Panc1 (cell line): ENCODE data around the gene RABL6. TPM values are rescaled to one million over a fixed set of nuclear protein-coding genes. Genes with fewer than 3 reads are reported as not detected.

ENCODE experiments used
- ATAC-seq: fragments of 200-7000 bp; cut with Tn5 transposase; 2 replicates; pipeline ENCODE4 v1.9.1; 2020; ENCODE audit warnings: mild to moderate bottlenecking, moderate library complexity
- BruUV-seq: library from RNA; stranded (reverse); fragments of 400-500 nt; replicated peaks from 2 replicates; lab custom pipeline; 2021; lab: Mats Ljungman, UMichigan
- CTCF ChIA-PET: fragments of 300-600 bp; sonication (Branson Sonifier 250); formaldehyde crosslinking; loops from one replicate; lab custom pipeline; 2022; ENCODE audit warnings: antibody characterized with exemption; lab: Charles Lee
- POLR2A ChIA-PET: fragments of 300-600 bp; sonication (Branson Sonifier 250); formaldehyde crosslinking; loops from one replicate; lab custom pipeline; 2022; ENCODE audit warnings: antibody characterized with exemption; lab: Charles Lee
- DNase-seq: peaks from one replicate; pipeline ENCODE4 v3.0.0-alpha.2; 2010; ENCODE audit warnings: low read depth, low spot score
- H3K27ac ChIP-seq: 2 replicates; pipeline ENCODE4 v1.5.1; 2011; ENCODE audit warnings: mild to moderate bottlenecking, low read length, inconsistent platforms
- H3K27me3 ChIP-seq: fragments of 200-500 bp; sonication (Bioruptor generic); 2 replicates; pipeline ENCODE4 v1.6.0; 2014; ENCODE audit warnings: low read length, inconsistent platforms; ENCODE audit not compliant: control insufficient read depth, insufficient read depth
- H3K36me3 ChIP-seq: fragments of 200-500 bp; sonication (Bioruptor generic); 2 replicates; pipeline ENCODE4 v1.5.1; 2014; ENCODE audit warnings: inconsistent platforms, mild to moderate bottlenecking, low read length, moderate library complexity; ENCODE audit not compliant: control insufficient read depth, insufficient read depth
- H3K4me1 ChIP-seq: 2 replicates; pipeline ENCODE4 v1.5.1; 2011; ENCODE audit warnings: inconsistent platforms, mild to moderate bottlenecking, low read length, moderate library complexity; ENCODE audit not compliant: control insufficient read depth, insufficient read depth
- H3K4me3 ChIP-seq, 2 experiments: 2 replicates each; pipeline ENCODE4 v1.5.1; 2011 to 2012; ENCODE audit warnings: low read depth in 2 of 2, low read length in 2 of 2, mild to moderate bottlenecking in 2 of 2, inconsistent platforms in 1 of 2, moderate library complexity in 1 of 2
- H3K9me3 ChIP-seq: fragments of 200-500 bp; sonication (Bioruptor generic); 2 replicates; pipeline ENCODE4 v1.5.1; 2014; ENCODE audit warnings: low read depth, mild to moderate bottlenecking, inconsistent platforms, low read length, moderate library complexity; ENCODE audit not compliant: control insufficient read depth, insufficient read depth
- CTCF ChIP-seq: fragments of 450-650 bp; IDR thresholded peaks from 2 replicates; pipeline ENCODE4 v1.5.1; 2017; ENCODE audit warnings: mild to moderate bottlenecking
- POLR2AphosphoS5 ChIP-seq: IDR thresholded peaks from 2 replicates; pipeline ENCODE4 v1.6.1; 2012; ENCODE audit warnings: mild to moderate bottlenecking, low read depth, low read length, moderate library complexity
- REST ChIP-seq, 2 experiments: IDR thresholded peaks; 2 replicates each; pipeline ENCODE4 v1.6.1; 2011 to 2012; ENCODE audit warnings: low read depth in 2 of 2, control low read depth in 1 of 2, low read length in 1 of 2, mild to moderate bottlenecking in 1 of 2, moderate library complexity in 1 of 2; ENCODE audit not compliant: insufficient read depth in 1 of 2
- SIN3A ChIP-seq: IDR thresholded peaks from 2 replicates; pipeline ENCODE4 v1.6.1; 2012; ENCODE audit warnings: low read depth, mild to moderate bottlenecking, low read length, moderate library complexity, borderline replicate concordance; ENCODE audit not compliant: insufficient read depth
- TCF7L2 ChIP-seq: IDR thresholded peaks from 2 replicates; pipeline ENCODE4 v1.6.1; 2011; ENCODE audit warnings: mild to moderate bottlenecking, low read depth, low read length, inconsistent platforms
- in situ Hi-C: cut with HindIII; loops from 2 replicates; pipeline ENCODE4 v1.10.0; 2016; ENCODE audit warnings: low sequenced_read_pairs, low pct_unique_long_range_greater_than_20kb
- intact Hi-C: fragments of 100-400 bp; cut with micrococcal nuclease; formaldehyde crosslinking; loops from one replicate; pipeline ENCODE4 v1.10.0; 2022; ENCODE audit not compliant: unreplicated experiment
- total RNA-seq: library from RNA; stranded (reverse); gene quantifications from one replicate; pipeline ENCODE4 v1.2.1, GENCODE V29; 2021; ENCODE audit not compliant: unreplicated experiment

RABL6 gene
- total RNA-seq, 1 experiment from 2014 or later = 106 TPM

- intact Hi-C loops = no loop called here
- in situ Hi-C loops = no loop called here
- peaks cover 39% of the 10 kb centered on the region for H3K4me1 ChIP-seq
- no peaks in the 10 kb centered on the region for H3K36me3 ChIP-seq
- BruUV-seq = no TSS peak
- CTCF ChIA-PET = no interaction called here
- no peak overlapping the region for H3K4me3 ChIP-seq
- H3K9me3 ChIP-seq = no peaks in the 10 kb centered on the region
- no peak overlapping the region for H3K27ac ChIP-seq
- no peak for TF ChIP-seq CTCF
- no peak for TF ChIP-seq POLR2AphosphoS5
- no peak for TF ChIP-seq REST (IDR thresholded peaks at IDR 0.05; ENCODE audit: insufficient read depth in 1 of 2, low read depth in 2 of 2, low read length in 1 of 2)
- TF ChIP-seq SIN3A = no peak
- no peak for TF ChIP-seq TCF7L2
- POLR2A ChIA-PET = no interaction called here
- ATAC-seq (no peak), DNase-seq (no peak)
- H3K27me3 ChIP-seq = no peaks in the 10 kb centered on the region
These were observed 48.9 kb downstream of the RABL6 start for GRCh38 chr9:136856541-136857141.

GRCh38 chr9:136857166-136857565 is 49.4 kb downstream of the RABL6 start:
- intact Hi-C loops = no loop called here
- DNase-seq (no peak), ATAC-seq (no peak)
- ChIA-PET CTCF (no interaction called here), POLR2A (no interaction called here)
- TF ChIP-seq POLR2AphosphoS5 (no peak), TCF7L2 (no peak), SIN3A (no peak), CTCF (no peak), REST (IDR thresholded peaks at IDR 0.05; ENCODE audit: insufficient read depth in 1 of 2, low read depth in 2 of 2, low read length in 1 of 2) (no peak)
- Histone ChIP-seq H3K9me3 (no peaks in the 10 kb centered on the region), H3K27me3 (no peaks in the 10 kb centered on the region), H3K27ac (no peak overlapping the region), H3K4me1 (peaks cover 34% of the 10 kb centered on the region), H3K4me3 (no peak overlapping the region), H3K36me3 (no peaks in the 10 kb centered on the region)
- BruUV-seq = no TSS peak
- in situ Hi-C loops = no loop called here
